Activated CD4-positive, alpha-beta T cell treated with anti-CD3 and anti-CD28 coated beads, Interleukin-2, amount 50 U/mL, for 1 hour (primary cell): ENCODE measurements around the gene SUPT20HL1.

Experiments
- DNase-seq: peaks from one replicate; pipeline ENCODE4 v3.0.0-alpha.2; 2020

Gene SUPT20HL1

GRCh38 chrX:24399550-24399949, 39.1 kb downstream of the SUPT20HL1 start:
- DNase-seq, result no peak

- no peak for DNase-seq
These were observed 45.5 kb downstream of the SUPT20HL1 start for GRCh38 chrX:24405959-24406358.
